ENCODE results near the gene ANKRD60. TPM values are rescaled to one million over a fixed set of nuclear protein-coding genes. Genes with fewer than 3 reads are reported as not detected.

The ANKRD60 gene
- total RNA-seq, 3 donors from 2014 or later, result not detected

- Histone ChIP-seq H3K27me3 (no peaks in the 10 kb centered on the region), H3K4me3 (no peak overlapping the region), H3K4me1 (no peaks in the 10 kb centered on the region), H3K36me3 (no peaks in the 10 kb centered on the region), H3K9me3 (no peaks in the 10 kb centered on the region), H3K27ac (no peak overlapping the region)
- TF ChIP-seq CTCF (IDR thresholded peaks at IDR 0.05), result no peak
- TF ChIP-seq POLR2A (IDR thresholded peaks at IDR 0.05), result no peak
- no peak for TF ChIP-seq POLR2AphosphoS5 (IDR thresholded peaks at IDR 0.05)
- intact Hi-C loops (cut with DNase I; ENCODE audit: low total_unique reads), result no loop called here
- no peak for DNase-seq (ENCODE audit: low spot score in 2 of 2)
These were observed 26.8 kb downstream of the ANKRD60 start for GRCh38 chr20:58201616-58202015.

- intact Hi-C loops (cut with DNase I; ENCODE audit: low total_unique reads), result no loop called here
- no peak overlapping the region for H3K27ac ChIP-seq
- no peaks in the 10 kb centered on the region for H3K4me1 ChIP-seq
- no peak overlapping the region for H3K4me3 ChIP-seq
- no peak for DNase-seq (ENCODE audit: low spot score in 2 of 2)
- no peaks in the 10 kb centered on the region for H3K36me3 ChIP-seq
- no peaks in the 10 kb centered on the region for H3K27me3 ChIP-seq
- no peak for TF ChIP-seq POLR2A (IDR thresholded peaks at IDR 0.05)
- TF ChIP-seq CTCF (IDR thresholded peaks at IDR 0.05), result no peak
- no peak for TF ChIP-seq POLR2AphosphoS5 (IDR thresholded peaks at IDR 0.05)
- H3K9me3 ChIP-seq, result no peaks in the 10 kb centered on the region
These were observed 29.0 kb downstream of the ANKRD60 start for GRCh38 chr20:58199469-58199868.

- no peaks in the 10 kb centered on the region for H3K27me3 ChIP-seq
- no peaks in the 10 kb centered on the region for H3K9me3 ChIP-seq
- no peak overlapping the region for H3K27ac ChIP-seq
- no peak for DNase-seq (ENCODE audit: low spot score in 2 of 2)
- intact Hi-C loops (cut with DNase I; ENCODE audit: low total_unique reads), result no loop called here
- TF ChIP-seq POLR2AphosphoS5 (IDR thresholded peaks at IDR 0.05) (no peak), CTCF (IDR thresholded peaks at IDR 0.05) (no peak), POLR2A (IDR thresholded peaks at IDR 0.05) (no peak)
- no peaks in the 10 kb centered on the region for H3K36me3 ChIP-seq
- H3K4me3 ChIP-seq, result no peak overlapping the region
- H3K4me1 ChIP-seq, result no peaks in the 10 kb centered on the region
These were observed 29.5 kb downstream of the ANKRD60 start for GRCh38 chr20:58198901-58199355.

- Histone ChIP-seq H3K36me3 (no peaks in the 10 kb centered on the region), H3K4me3 (no peak overlapping the region), H3K9me3 (no peaks in the 10 kb centered on the region), H3K27ac (no peak overlapping the region), H3K27me3 (no peaks in the 10 kb centered on the region), H3K4me1 (no peaks in the 10 kb centered on the region)
- TF ChIP-seq CTCF (IDR thresholded peaks at IDR 0.05) (no peak), POLR2A (IDR thresholded peaks at IDR 0.05) (no peak), POLR2AphosphoS5 (IDR thresholded peaks at IDR 0.05) (no peak)
- no peak for DNase-seq (ENCODE audit: low spot score in 2 of 2)
- intact Hi-C loops (cut with DNase I; ENCODE audit: low total_unique reads), result no loop called here
These were observed 30.1 kb downstream of the ANKRD60 start for GRCh38 chr20:58198384-58198783.

- Histone ChIP-seq H3K27me3 (no peaks in the 10 kb centered on the region), H3K4me3 (no peak overlapping the region), H3K4me1 (no peaks in the 10 kb centered on the region), H3K27ac (no peak overlapping the region), H3K9me3 (no peaks in the 10 kb centered on the region), H3K36me3 (no peaks in the 10 kb centered on the region)
- intact Hi-C loops (cut with DNase I; ENCODE audit: low total_unique reads), result no loop called here
- TF ChIP-seq POLR2A (IDR thresholded peaks at IDR 0.05), result no peak
- TF ChIP-seq CTCF (IDR thresholded peaks at IDR 0.05), result no peak
- no peak for TF ChIP-seq POLR2AphosphoS5 (IDR thresholded peaks at IDR 0.05)
- no peak for DNase-seq (ENCODE audit: low spot score in 2 of 2)
These were observed 31.3 kb downstream of the ANKRD60 start for GRCh38 chr20:58197185-58197469.

All from breast epithelium (tissue), 4 donors.